K562 (cell line): ENCODE data around the gene FMNL3. TPM values are rescaled to one million over a fixed set of nuclear protein-coding genes. Genes with fewer than 3 reads are reported as not detected.

Experiments used
- ATAC-seq: fragments of 200-7000 bp; cut with Tn5 transposase; 3 replicates; pipeline ENCODE4 v1.9.1; 2020; ENCODE audit warnings: moderate library complexity
- BruUV-seq: library from RNA; stranded (reverse); fragments of 400-500 nt; replicated peaks from 2 replicates; lab custom pipeline; 2021; lab: Mats Ljungman, UMichigan
- CTCF ChIA-PET: fragments of 300-600 bp; formaldehyde crosslinking; extraction: SDS; loops from one replicate; lab custom pipeline; 2021; ENCODE audit warnings: low intra/inter-chr PET ratio; lab: Yijun Ruan, JAX
- POLR2A ChIA-PET: fragments of 300-600, 350-650 bp; sonication (Branson Sonifier 250); formaldehyde crosslinking; extraction: SDS; loops from one replicate; lab custom pipeline; 2021; ENCODE audit warnings: antibody characterized with exemption, inconsistent platforms; lab: Yijun Ruan, JAX
- DNase-seq, 4 experiments: peaks; one replicate each; pipeline versions ENCODE4 v3.0.0 to v3.0.0-alpha.2; 2011 to 2018; ENCODE audit warnings: low spot score in 3 of 4, mixed read lengths in 3 of 4; ENCODE audit errors: extremely low read depth in 1 of 4
- FAIRE-seq: peaks from 2 replicates; lab custom pipeline; 2011; peaks lifted over from hg19 to GRCh38; lab: Jason Lieb, UNC
- H2AFZ ChIP-seq: 2 replicates; pipeline ENCODE4 v1.6.0; 2011; ENCODE audit warnings: low read depth, low read length, control low read depth, inconsistent platforms
- H3K27ac ChIP-seq: fragments of 200-600 bp; 3 replicates; pipeline ENCODE4 v1.8.0; 2011; ENCODE audit warnings: low read depth, mild to moderate bottlenecking, control low read depth, inconsistent platforms, low read length, moderate library complexity, mixed read lengths; ENCODE audit errors: extremely low read depth
- H3K27me3 ChIP-seq, 2 experiments: fragments of 300-600 bp in 1 of 2; 2 replicates in 1 of 2; 3 replicates in 1 of 2; pipeline versions ENCODE4 v1.6.0 to v1.8.0; 2011; ENCODE audit warnings: inconsistent platforms in 2 of 2, low read length in 2 of 2, mild to moderate bottlenecking in 1 of 2, mixed read lengths in 1 of 2, moderate library complexity in 1 of 2; ENCODE audit not compliant: control insufficient read depth in 2 of 2, insufficient read depth in 2 of 2
- H3K36me3 ChIP-seq: fragments of 300-600 bp; 3 replicates; pipeline ENCODE4 v1.8.0; 2011; ENCODE audit warnings: mild to moderate bottlenecking, low read length, inconsistent platforms; ENCODE audit not compliant: control insufficient read depth, insufficient read depth
- H3K4me1 ChIP-seq, 2 experiments: fragments of 200-600 bp in 1 of 2; replicated peaks in 1 of 2; 2 replicates in 1 of 2; 3 replicates in 1 of 2; pipeline versions ENCODE4 v1.5.1 to v1.8.0; 2011; ENCODE audit warnings: inconsistent platforms in 2 of 2, low read length in 2 of 2, mild to moderate bottlenecking in 1 of 2, mixed read lengths in 1 of 2, moderate library complexity in 1 of 2; ENCODE audit not compliant: control insufficient read depth in 2 of 2, insufficient read depth in 2 of 2
- H3K4me2 ChIP-seq: 2 replicates; pipeline ENCODE4 v1.6.1; 2011; ENCODE audit warnings: low read length, control low read depth, inconsistent platforms, mixed read lengths; ENCODE audit not compliant: insufficient read depth
- H3K4me3 ChIP-seq: fragments of 200-600 bp; sonication (generic), shearing (Covaris generic); 2 replicates; pipeline ENCODE4 v1.5.1; 2016; ENCODE audit warnings: control low read depth, inconsistent platforms
- H3K79me2 ChIP-seq: fragments of 200-600 bp; 3 replicates; pipeline ENCODE4 v1.8.0; 2011; ENCODE audit warnings: low read length, inconsistent platforms; ENCODE audit not compliant: control insufficient read depth, insufficient read depth
- H3K9ac ChIP-seq, 2 experiments: 2 replicates each; pipeline versions ENCODE4 v1.6.0 to v1.6.1; 2011; ENCODE audit warnings: low read depth in 2 of 2, low read length in 2 of 2, control low read depth in 1 of 2, inconsistent platforms in 1 of 2, mild to moderate bottlenecking in 1 of 2, mixed read lengths in 1 of 2; ENCODE audit not compliant: insufficient read depth in 1 of 2
- H3K9me1 ChIP-seq: one replicate; pipeline ENCODE4 v1.6.0; 2011; ENCODE audit warnings: inconsistent platforms, mild to moderate bottlenecking, low read length, moderate library complexity; ENCODE audit not compliant: control insufficient read depth, insufficient read depth
- H3K9me3 ChIP-seq: replicated peaks from 2 replicates; pipeline ENCODE4 v1.5.1; 2011; ENCODE audit warnings: low read depth, low read length, inconsistent platforms; ENCODE audit not compliant: control insufficient read depth, insufficient read depth
- H4K20me1 ChIP-seq: replicated peaks from 2 replicates; pipeline ENCODE4 v1.6.1; 2011; ENCODE audit warnings: low read length, inconsistent platforms, mixed read lengths; ENCODE audit not compliant: control insufficient read depth, insufficient read depth
- CEBPG ChIP-seq, 3 experiments: fragments of 200-800 bp in 1 of 3; sonication (Bioruptor generic) in 1 of 3; sonication (generic) in 1 of 3; formaldehyde crosslinking in 1 of 3; IDR thresholded peaks in 2 of 3; conservative IDR thresholded peaks in 1 of 3; 2 replicates each; pipeline versions ENCODE4 v1.6.1 to v1.8.0; 2016 to 2022; ENCODE audit warnings: missing compliant biosample characterization in 2 of 3, missing genetic modification characterization in 2 of 3, mild to moderate bottlenecking in 1 of 3, missing genetic modification reagents in 1 of 3
- EP300 ChIP-seq: IDR thresholded peaks from 2 replicates; pipeline ENCODE4 v1.6.1; 2012; ENCODE audit warnings: low read length, improper control_type of control experiment
- IFI16 ChIP-seq: fragments of 250-450 bp; sonication (Bioruptor Pico); IDR thresholded peaks from 2 replicates; pipeline ENCODE4 v2.1.2; 2022; ENCODE audit warnings: mild to moderate bottlenecking, inconsistent platforms
- KLF6 ChIP-seq: fragments of 250-450 bp; sonication (Bioruptor Pico); IDR thresholded peaks from 2 replicates; pipeline ENCODE4 v1.4.0; 2020; ENCODE audit warnings: mild to moderate bottlenecking, moderate library complexity, borderline replicate concordance
- NRF1 ChIP-seq, 2 experiments: fragments of 450-650 bp; IDR thresholded peaks in 1 of 2; conservative IDR thresholded peaks in 1 of 2; 2 replicates each; pipeline ENCODE4 v1.6.1; 2014; ENCODE audit warnings: mild to moderate bottlenecking in 2 of 2
- RBBP5 ChIP-seq: fragments of 200-600 bp; sonication (generic); IDR thresholded peaks from 2 replicates; pipeline ENCODE4 v1.6.1; 2012; ENCODE audit warnings: borderline replicate concordance, mild to moderate bottlenecking, low read length, control low read depth, inconsistent platforms; ENCODE audit not compliant: insufficient read depth, poor library complexity, severe bottlenecking
- TCF3 ChIP-seq: sonication (generic); formaldehyde crosslinking; IDR thresholded peaks from 2 replicates; pipeline ENCODE4 v1.4.0; 2020; ENCODE audit warnings: mild to moderate bottlenecking, missing genetic modification reagents
- WGBS: fragments of 100-300 bp; shearing (Covaris generic); methylation state at CpG from one replicate; pipeline ENCODE4 v1.1.6; 2016; ENCODE audit warnings: low coverage, mixed read lengths; ENCODE audit not compliant: insufficient coverage; ENCODE audit errors: missing lambda C conversion rate; 5-methylcytosine and 5-hydroxymethylcytosine counted together
- in situ Hi-C: fragments of 300-500 bp; cut with MboI; formaldehyde crosslinking; loops from 4 replicates; pipeline ENCODE4 v1.15.0; 2018; ENCODE audit warnings: inconsistent platforms, mixed read lengths
- intact Hi-C: fragments of 100-400 bp; cut with micrococcal nuclease; formaldehyde crosslinking; loops from 2 replicates; pipeline ENCODE4 v1.14.2; 2022
- polyA plus RNA-seq, 8 experiments: library from polyadenylated mRNA; depleted of rRNA in 4 of 8; stranded (reverse) in 5 of 8; unstranded in 3 of 8; fragments of >200 nt; fragmentation: Nextera tagmentation in 2 of 8; fragmentation: Illumina TruSeq in 1 of 8; extraction: Ambion mirVana in 2 of 8; extraction: Trizol in 1 of 8; gene quantifications; 2 replicates each; pipeline versions ENCODE4 v1.2.1 to v1.2.3, GENCODE V29; 2011 to 2014; ENCODE audit warnings: inconsistent platforms in 1 of 8, missing spikeins in 1 of 8
- total RNA-seq, 7 experiments: library from RNA; depleted of rRNA in 6 of 7; stranded (reverse); fragments of >200 nt in 6 of 7; fragmentation: Illumina TruSeq in 2 of 7; extraction: Trizol in 2 of 7; gene quantifications; 2 replicates each; pipeline versions ENCODE4 v1.2.1 to v1.2.3, GENCODE V29; 2011 to 2021; ENCODE audit warnings: low replicate concordance in 1 of 7
- TF ChIP-seq, protein P1 (sequence below), 2 experiments: fragments of 450-650 bp in 1 of 2; sonication (generic) in 1 of 2; formaldehyde crosslinking in 1 of 2; IDR thresholded peaks in 1 of 2; conservative IDR thresholded peaks in 1 of 2; 2 replicates each; pipeline versions ENCODE4 v1.6.1 to v1.8.1; 2016 to 2023; ENCODE audit warnings: mild to moderate bottlenecking in 2 of 2, moderate library complexity in 2 of 2, inconsistent platforms in 1 of 2, missing genetic modification reagents in 1 of 2
- TF ChIP-seq, protein P2 (sequence below): sonication (generic); formaldehyde crosslinking; IDR thresholded peaks from 2 replicates; pipeline ENCODE4 v1.8.1; 2023; ENCODE audit warnings: mild to moderate bottlenecking, missing genetic modification reagents

Gene FMNL3
- total and polyA plus RNA-seq, 9 of the 15 experiments (the other 6 are each of a cell fraction or from before 2014, with no cell fraction given) = 0.49 to 14.4 (median 6.8) TPM

DNA sequence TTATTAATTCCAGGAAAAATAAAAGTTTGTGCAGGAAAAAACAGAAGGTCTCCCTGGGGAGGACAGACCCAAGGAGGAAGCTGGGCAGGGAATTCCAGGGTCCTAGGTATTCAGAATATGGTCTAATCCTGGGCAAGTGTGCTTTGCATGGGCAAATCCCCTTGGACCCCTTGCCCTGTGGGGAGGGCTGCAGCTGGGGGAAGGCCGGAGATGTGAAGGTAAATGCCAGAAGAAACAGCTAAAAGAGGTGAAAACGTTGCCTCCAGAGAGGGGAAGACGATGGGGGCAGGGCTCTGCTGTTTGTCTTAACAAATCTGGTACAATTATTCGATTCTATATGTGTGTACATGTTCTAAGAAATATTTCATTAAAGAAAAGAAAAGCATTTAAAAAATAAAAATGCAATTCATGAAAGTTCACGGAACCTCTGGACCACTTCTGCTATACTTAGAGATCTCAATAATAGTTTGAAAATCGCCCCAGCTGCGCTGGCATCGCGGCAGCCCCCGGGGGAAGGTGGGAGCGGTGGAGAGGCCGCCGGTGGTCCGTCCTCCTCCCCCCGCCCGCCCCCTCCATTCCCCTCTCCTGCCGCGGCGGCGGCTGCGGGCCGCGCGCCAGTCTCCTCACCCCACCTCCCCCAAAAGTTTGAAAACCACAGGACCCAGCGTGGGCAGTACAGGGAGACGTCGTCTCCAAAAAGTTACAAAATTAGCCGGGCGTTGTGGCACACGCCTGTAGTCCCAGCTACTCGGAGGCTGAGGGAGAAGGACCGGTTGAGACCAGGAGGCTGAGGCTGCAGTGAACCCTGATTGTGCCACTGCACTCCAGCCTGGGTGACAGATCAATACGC lies 85.3 kb downstream of the FMNL3 start:
- no peak for TF ChIP-seq EP300
- TF ChIP-seq RBBP5 = peak; percentile 10
- no peak for TF ChIP-seq IFI16 (CRISPR knock-in tag)
- Histone ChIP-seq H3K79me2 (no peaks in the 10 kb centered on the region), H3K4me2 (peak overlapping the region; percentile 76), H3K36me3 (no peaks in the 10 kb centered on the region), H3K9me1 (no peaks in the 10 kb centered on the region), H3K27me3 (no peaks in the 10 kb centered on the region), H3K9me3 (no peaks in the 10 kb centered on the region), H4K20me1 (no peaks in the 10 kb centered on the region), H3K9ac (peak overlapping the region; percentile 67 to 92), H3K27ac (peak overlapping the region; percentile 66; the same call in 2 of the 3 replicates), H3K4me1 (peaks cover 15 to 22% of the 10 kb centered on the region in 2 experiments), H3K4me3 (peak overlapping the region; percentile 46), H2AFZ (peak overlapping the region; percentile 83)
- no TSS peak for BruUV-seq
- ATAC-seq (no peak), DNase-seq (peak in 1 of 4 experiments; percentile 38), FAIRE-seq (no peak)
- in situ Hi-C loops = no loop called here
- ChIA-PET CTCF (no interaction called here), POLR2A (interaction anchor here (0.5 to 1.2 kb wide), 2 partner anchors 15 to 67 kb away, joined by 3 read pairs; no protein-coding TSS in a partner anchor)
- intact Hi-C loops = no loop called here
- WGBS = 39% methylated on average over 15 of the region's 33 CpGs

DNA sequence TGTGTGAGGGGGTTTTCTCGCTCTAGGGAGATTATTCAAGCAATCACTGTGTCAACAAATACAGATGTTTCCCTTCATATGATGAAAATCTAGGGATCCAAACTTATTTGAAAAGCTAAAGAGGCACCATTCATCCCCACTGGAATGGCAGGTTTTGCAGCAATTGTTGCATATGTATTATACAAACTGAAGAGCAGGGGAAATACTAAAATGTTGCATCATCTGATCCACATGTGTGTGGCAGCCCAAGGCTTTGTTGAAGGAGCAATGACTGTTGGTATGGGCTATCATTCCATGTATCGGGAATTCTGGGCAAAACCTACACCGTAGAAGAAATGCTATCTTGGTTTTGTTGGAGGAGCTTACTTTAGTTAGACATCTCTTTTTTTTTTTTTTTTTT lies 87.9 kb downstream of the FMNL3 start:
- Histone ChIP-seq H3K4me2 (no peak overlapping the region), H3K9ac (no peak overlapping the region), H3K27ac (no peak overlapping the region), H3K79me2 (no peaks in the 10 kb centered on the region), H3K27me3 (no peaks in the 10 kb centered on the region), H3K9me3 (no peaks in the 10 kb centered on the region), H3K36me3 (no peaks in the 10 kb centered on the region), H3K4me1 (peaks cover 15 to 22% of the 10 kb centered on the region in 2 experiments), H3K4me3 (no peak overlapping the region), H2AFZ (no peak overlapping the region), H4K20me1 (no peaks in the 10 kb centered on the region), H3K9me1 (no peaks in the 10 kb centered on the region)
- no TSS peak for BruUV-seq
- FAIRE-seq (no peak), DNase-seq (no peak), ATAC-seq (no peak)
- in situ Hi-C loops = no loop called here
- POLR2A ChIA-PET = interaction anchor here (0.6 to 1.5 kb wide), 6 partner anchors 15 to 352 kb away, joined by 3 read pairs; no protein-coding TSS in a partner anchor
- CTCF ChIA-PET = interaction anchor here (0.6 kb wide), 1 partner anchor 159 kb away, joined by 5 read pairs; no protein-coding TSS in a partner anchor
- intact Hi-C loops = no loop called here
- 78% methylated on average over 3 of the region's 3 CpGs for WGBS
- TF ChIP-seq CEBPG (CRISPR knock-in tag; IDR thresholded peaks at IDR 0.05) = peak; percentile 48; the same call in 1 of the 2 replicates
- TF ChIP-seq CEBPG (tag; conservative IDR thresholded peaks at IDR 0.05 in 1 of 2, IDR thresholded peaks at IDR 0.05 in 1 of 2) = peak in 1 of 2 experiments; percentile 69; a peak in 2 of 4 replicates
- TF ChIP-seq, protein P1, sequence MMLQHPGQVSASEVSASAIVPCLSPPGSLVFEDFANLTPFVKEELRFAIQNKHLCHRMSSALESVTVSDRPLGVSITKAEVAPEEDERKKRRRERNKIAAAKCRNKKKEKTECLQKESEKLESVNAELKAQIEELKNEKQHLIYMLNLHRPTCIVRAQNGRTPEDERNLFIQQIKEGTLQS (IDR thresholded peaks at IDR 0.05) = peak; percentile 76
- TF ChIP-seq, protein P1 (CRISPR knock-in tag; conservative IDR thresholded peaks at IDR 0.05) = no peak
- TF ChIP-seq, protein P2, sequence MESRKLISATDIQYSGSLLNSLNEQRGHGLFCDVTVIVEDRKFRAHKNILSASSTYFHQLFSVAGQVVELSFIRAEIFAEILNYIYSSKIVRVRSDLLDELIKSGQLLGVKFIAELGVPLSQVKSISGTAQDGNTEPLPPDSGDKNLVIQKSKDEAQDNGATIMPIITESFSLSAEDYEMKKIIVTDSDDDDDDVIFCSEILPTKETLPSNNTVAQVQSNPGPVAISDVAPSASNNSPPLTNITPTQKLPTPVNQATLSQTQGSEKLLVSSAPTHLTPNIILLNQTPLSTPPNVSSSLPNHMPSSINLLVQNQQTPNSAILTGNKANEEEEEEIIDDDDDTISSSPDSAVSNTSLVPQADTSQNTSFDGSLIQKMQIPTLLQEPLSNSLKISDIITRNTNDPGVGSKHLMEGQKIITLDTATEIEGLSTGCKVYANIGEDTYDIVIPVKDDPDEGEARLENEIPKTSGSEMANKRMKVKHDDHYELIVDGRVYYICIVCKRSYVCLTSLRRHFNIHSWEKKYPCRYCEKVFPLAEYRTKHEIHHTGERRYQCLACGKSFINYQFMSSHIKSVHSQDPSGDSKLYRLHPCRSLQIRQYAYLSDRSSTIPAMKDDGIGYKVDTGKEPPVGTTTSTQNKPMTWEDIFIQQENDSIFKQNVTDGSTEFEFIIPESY (CRISPR knock-in tag) = no peak
- TF ChIP-seq KLF6 (CRISPR knock-in tag) = no peak
- TF ChIP-seq TCF3 (CRISPR knock-in tag) = no peak
- no peak for TF ChIP-seq NRF1 (conservative IDR thresholded peaks at IDR 0.05 in 1 of 2, IDR thresholded peaks at IDR 0.05 in 1 of 2)
